Measurements from ENCODE around the gene ZNF10.

ZNF10 gene

GRCh38 chr12:133130038-133130807 is at the start of gene ZNF10, which contains the start of gene ZNF891:
TSS of gene ZNF10 (plus strand) at chr12:133130627. CDS start at chr12:133144493, 13,866 bp downstream.
TSS of gene ZNF891 (minus strand) at chr12:133130274. CDS start at chr12:133121918, 8,356 bp downstream.
- DNase-seq = peak; percentile 89

- peak; percentile 65 for DNase-seq
These were observed 49.2 kb upstream of the ZNF10 start for GRCh38 chr12:133081159-133081780.

GRCh38 chr12:133083345-133083744 is 47.1 kb upstream of the ZNF10 start:
- DNase-seq = no peak

- no peak for DNase-seq
These were observed 24.8 kb upstream of the ZNF10 start for GRCh38 chr12:133105620-133106019.

GRCh38 chr12:133106253-133106652 is 24.2 kb upstream of the ZNF10 start:
- no peak for DNase-seq

GRCh38 chr12:133107121-133107520 is 23.3 kb upstream of the ZNF10 start:
- DNase-seq = no peak

- DNase-seq = no peak
These were observed 22.3 kb upstream of the ZNF10 start for GRCh38 chr12:133108150-133108549.

- DNase-seq = no peak
These were observed 9.8 kb upstream of the ZNF10 start for GRCh38 chr12:133120385-133121191.

GRCh38 chr12:133124674-133125073 is 5.8 kb upstream of the ZNF10 start:
- no peak for DNase-seq

GRCh38 chr12:133129368-133130037 is 924 bp upstream of the ZNF10 start:
- DNase-seq = no peak

- DNase-seq = no peak
These were observed 341 bp downstream of the ZNF10 start for GRCh38 chr12:133130808-133131128.

GRCh38 chr12:133135747-133136146 is 5.3 kb downstream of the ZNF10 start:
- DNase-seq = no peak

- DNase-seq = no peak
These were observed 15.6 kb downstream of the ZNF10 start for GRCh38 chr12:133145981-133146380.

- no peak for DNase-seq
These were observed 25.8 kb downstream of the ZNF10 start for GRCh38 chr12:133156125-133156690.

GRCh38 chr12:133165776-133166175 is 35.3 kb downstream of the ZNF10 start:
- no peak for DNase-seq

GRCh38 chr12:133172491-133172890 is 42.1 kb downstream of the ZNF10 start:
- DNase-seq = no peak

- no peak for DNase-seq
These were observed 44.5 kb downstream of the ZNF10 start for GRCh38 chr12:133174901-133175300.

- no peak for DNase-seq
These were observed 50.2 kb downstream of the ZNF10 start for GRCh38 chr12:133180669-133181068.

- peak; percentile 89 for DNase-seq
These were observed 51.0 kb downstream of the ZNF10 start, which contains the start of gene ZNF268 for GRCh38 chr12:133181238-133181959. TSS of gene ZNF268 (plus strand) at chr12:133181495. CDS start at chr12:133181998, 503 bp downstream.

GRCh38 chr12:133190176-133190575 is 59.7 kb downstream of the ZNF10 start:
- no peak for DNase-seq

- no peak for DNase-seq
These were observed 62.4 kb downstream of the ZNF10 start for GRCh38 chr12:133192847-133193246.

- no peak for DNase-seq
These were observed 71.5 kb downstream of the ZNF10 start for GRCh38 chr12:133201888-133202287.
